HAP-1 (cell line): ENCODE data around the gene GPALPP1.
A peak's percentile ranks its signal among the peaks of the same experiment; 100 is the strongest.
"Not testable (repeated sequence)": the region's sequence is repeated elsewhere in the genome, so short reads cannot be mapped to it uniquely, and the experiment has no call there.

Experiments used
- DNase-seq, 2 experiments: peaks; one replicate each; pipeline ENCODE4 v3.0.0-alpha.2; 2016 to 2020; ENCODE audit warnings: low spot score in 2 of 2
- H3K27me3 ChIP-seq: fragments of 250-450 bp; sonication (Bioruptor Pico); 2 replicates; pipeline ENCODE4 v1.5.1; 2020; ENCODE audit warnings: low read depth, mild to moderate bottlenecking, moderate library complexity
- H3K36me3 ChIP-seq: fragments of 250-450 bp; sonication (Bioruptor Pico); replicated peaks from 2 replicates; pipeline ENCODE4 v1.5.1; 2020; ENCODE audit warnings: mild to moderate bottlenecking
- H3K4me1 ChIP-seq: fragments of 250-450 bp; sonication (Bioruptor Pico); 2 replicates; pipeline ENCODE4 v1.5.1; 2020; ENCODE audit warnings: mild to moderate bottlenecking
- H3K4me3 ChIP-seq: fragments of 250-450 bp; sonication (Bioruptor Pico); 2 replicates; pipeline ENCODE4 v1.5.1; 2020; ENCODE audit warnings: mild to moderate bottlenecking, moderate library complexity
- H3K9me3 ChIP-seq: fragments of 250-450 bp; sonication (Bioruptor Pico); 2 replicates; pipeline ENCODE4 v1.5.1; 2020; ENCODE audit warnings: mild to moderate bottlenecking, moderate library complexity
- in situ Hi-C: fragments of 300-500 bp; cut with MboI; formaldehyde crosslinking; loops from 3 replicates; pipeline ENCODE4 v1.14.3; 2020; ENCODE audit warnings: low sequenced_read_pairs, inconsistent platforms, mixed read lengths

Gene GPALPP1

DNA sequence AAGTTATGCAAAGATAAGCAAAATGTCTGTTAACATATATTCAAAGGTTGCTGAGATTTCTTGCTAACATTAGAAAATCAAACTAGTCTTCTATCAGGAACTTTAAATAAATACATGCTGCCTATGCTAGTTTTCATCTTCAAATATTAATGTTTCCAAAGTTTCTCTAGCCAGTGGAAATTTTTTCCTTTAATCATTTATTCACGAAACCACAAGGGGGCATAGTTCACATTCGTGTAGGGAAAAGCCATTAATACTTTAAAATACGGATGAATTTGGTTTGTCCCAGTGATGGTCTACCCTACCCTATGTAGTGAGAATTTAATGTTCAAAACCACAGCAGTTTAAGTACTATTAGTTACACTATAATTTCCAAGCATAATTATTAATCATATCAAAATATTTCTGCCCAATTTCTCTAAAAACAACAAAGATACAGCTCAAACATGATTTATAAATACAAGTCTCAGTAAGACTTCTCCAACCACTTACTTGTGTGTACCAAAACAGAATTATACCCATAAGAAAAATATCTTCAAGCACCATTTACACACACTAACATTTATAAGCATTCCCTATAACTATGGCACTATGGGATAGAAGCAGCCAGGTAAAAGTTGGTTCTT, 16.3 kb upstream of the GPALPP1 start:
- DNase-seq: peak in 1 of 2 experiments; percentile 36
- Histone ChIP-seq H3K4me3 (no peak overlapping the region), H3K4me1 (peaks cover 10% of the 10 kb centered on the region), H3K9me3 (no peaks in the 10 kb centered on the region), H3K36me3 (peaks cover 26% of the 10 kb centered on the region), H3K27me3 (no peaks in the 10 kb centered on the region)
- in situ Hi-C loops: loop anchor here (10.0 kb wide), 1 partner anchor 488 kb away; no protein-coding TSS in a partner anchor

DNA sequence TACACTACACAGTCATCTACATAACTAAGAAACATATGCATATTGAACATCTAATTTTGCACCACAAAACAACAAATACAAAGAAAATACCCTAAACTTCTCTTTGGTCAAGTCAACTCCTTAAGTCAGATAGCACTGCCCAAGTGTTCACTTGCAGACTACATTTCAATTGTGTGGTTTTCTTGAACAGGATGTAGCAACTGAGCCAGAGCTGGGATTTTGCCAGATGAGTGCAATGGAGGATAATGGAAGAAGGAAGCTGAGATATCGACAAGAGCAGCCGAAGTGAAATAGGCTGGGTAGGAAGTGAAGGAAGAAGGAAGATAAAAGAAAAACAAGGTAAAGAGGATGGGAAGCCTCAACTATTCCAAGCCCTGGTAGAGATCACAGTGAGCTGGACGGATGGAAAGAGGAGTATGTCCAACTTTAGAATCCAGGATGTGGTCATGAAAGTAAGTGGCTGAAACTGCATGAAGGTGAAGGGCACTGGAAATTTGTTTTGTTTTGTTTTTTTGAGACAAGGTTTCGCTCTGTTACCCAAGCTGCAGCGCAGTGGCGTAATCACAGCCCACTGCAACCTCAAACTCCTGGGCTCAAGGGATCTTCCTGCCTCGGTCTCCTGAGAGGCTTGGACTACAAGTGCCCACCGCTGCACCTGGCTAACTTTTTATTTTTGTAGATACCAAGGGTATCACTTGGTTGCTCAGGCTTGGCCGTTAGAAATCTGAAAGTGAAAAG, 15.1 kb upstream of the GPALPP1 start:
- in situ Hi-C loops: loop anchor here (10.0 kb wide), 1 partner anchor 489 kb away; no protein-coding TSS in a partner anchor
- no peak for DNase-seq

DNA sequence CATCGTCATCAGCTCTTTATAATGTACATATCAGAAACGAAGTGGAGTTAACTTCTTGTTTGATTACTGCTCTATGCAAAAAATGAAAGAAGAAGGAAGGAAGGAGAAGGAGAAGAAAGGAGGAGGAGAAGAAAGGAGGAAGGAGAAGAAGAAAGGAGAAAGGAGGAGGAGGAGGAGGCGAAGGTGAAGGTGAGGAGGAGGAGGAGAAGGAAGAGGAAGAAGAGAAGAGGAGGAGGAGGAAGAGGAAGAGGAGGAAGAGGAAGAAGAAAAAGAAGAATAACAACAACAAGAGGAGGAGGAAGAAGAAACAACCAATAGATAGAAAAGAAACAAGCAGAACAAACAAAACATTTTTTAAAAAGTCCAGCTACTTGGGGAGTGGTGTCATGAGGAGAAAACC, 13.1 kb upstream of the GPALPP1 start:
- no peak for DNase-seq
- H3K9me3 ChIP-seq: no peaks in the 10 kb centered on the region
- peaks cover 7% of the 10 kb centered on the region for H3K4me1 ChIP-seq
- no peaks in the 10 kb centered on the region for H3K27me3 ChIP-seq
- in situ Hi-C loops: loop anchor here (10.0 kb wide), 1 partner anchor 491 kb away; no protein-coding TSS in a partner anchor
- no peak overlapping the region for H3K4me3 ChIP-seq
- peaks cover 50% of the 10 kb centered on the region for H3K36me3 ChIP-seq

More for the DNA sequence above, 15.1 kb upstream of the GPALPP1 start:
- H3K4me3 ChIP-seq: no peak overlapping the region
- H3K36me3 ChIP-seq: peaks cover 37% of the 10 kb centered on the region
- H3K27me3 ChIP-seq: no peaks in the 10 kb centered on the region
- H3K9me3 ChIP-seq: no peaks in the 10 kb centered on the region
- peaks cover 10% of the 10 kb centered on the region for H3K4me1 ChIP-seq

DNA sequence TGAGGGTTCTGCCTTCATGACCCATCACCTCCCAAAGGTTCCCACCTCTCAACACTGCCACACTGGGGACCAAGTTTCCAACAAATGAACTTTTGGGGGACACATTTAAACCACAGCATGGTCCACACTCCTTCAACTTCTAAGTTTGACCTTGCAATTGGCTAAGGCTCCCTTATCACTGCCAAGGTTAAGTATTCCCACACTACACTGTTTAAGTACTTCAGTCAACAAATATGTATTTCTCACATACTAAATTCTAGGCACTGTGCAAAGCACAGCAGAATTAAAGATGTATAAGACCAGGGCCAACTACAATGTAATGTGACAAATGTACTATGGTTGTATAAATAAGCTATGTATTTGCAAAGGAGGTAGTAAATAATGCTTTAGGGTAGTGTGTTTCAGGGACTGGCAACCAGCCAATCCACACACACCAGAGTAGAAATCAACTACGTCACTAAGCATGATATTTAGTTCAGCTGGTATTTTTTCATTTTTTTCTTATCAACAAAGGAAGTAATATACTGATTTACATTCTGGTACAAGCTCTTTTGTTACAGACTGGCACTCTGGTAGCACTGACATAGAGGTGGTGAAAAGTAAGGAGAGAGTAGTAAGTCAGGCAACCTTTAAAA, 12.3 kb upstream of the GPALPP1 start:
- no peak for DNase-seq
- H3K4me1 ChIP-seq: peaks cover under 1% of the 10 kb centered on the region
- H3K27me3 ChIP-seq: no peaks in the 10 kb centered on the region
- in situ Hi-C loops: loop anchor here (10.0 kb wide), 1 partner anchor 492 kb away; no protein-coding TSS in a partner anchor
- H3K36me3 ChIP-seq: peaks cover 50% of the 10 kb centered on the region
- no peaks in the 10 kb centered on the region for H3K9me3 ChIP-seq
- no peak overlapping the region for H3K4me3 ChIP-seq

DNA sequence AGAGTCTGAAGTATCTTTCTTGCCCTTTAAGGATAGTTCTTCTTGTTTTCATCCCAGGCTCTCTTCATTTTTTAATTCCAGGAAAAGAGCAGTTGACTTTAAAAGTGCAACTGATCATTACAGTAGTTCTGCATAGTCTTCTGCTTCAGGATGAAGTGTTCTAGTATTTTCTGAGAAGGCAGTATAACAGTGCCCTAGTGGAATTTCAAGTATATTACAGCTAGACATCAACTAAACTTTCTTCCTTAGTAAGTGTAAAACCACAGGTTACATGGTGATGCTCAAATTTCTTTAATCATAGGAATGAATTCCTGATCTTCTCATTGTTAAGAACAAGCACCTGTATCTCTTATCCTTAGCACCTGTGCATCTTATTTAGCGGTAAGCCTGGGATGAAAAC, 11.0 kb upstream of the GPALPP1 start:
- Histone ChIP-seq H3K36me3 (peaks cover 50% of the 10 kb centered on the region), H3K27me3 (no peaks in the 10 kb centered on the region), H3K4me1 (no peaks in the 10 kb centered on the region), H3K9me3 (no peaks in the 10 kb centered on the region), H3K4me3 (no peak overlapping the region)
- DNase-seq: no peak
- in situ Hi-C loops: loop anchor here (10.0 kb wide), 1 partner anchor 494 kb away; no protein-coding TSS in a partner anchor

DNA sequence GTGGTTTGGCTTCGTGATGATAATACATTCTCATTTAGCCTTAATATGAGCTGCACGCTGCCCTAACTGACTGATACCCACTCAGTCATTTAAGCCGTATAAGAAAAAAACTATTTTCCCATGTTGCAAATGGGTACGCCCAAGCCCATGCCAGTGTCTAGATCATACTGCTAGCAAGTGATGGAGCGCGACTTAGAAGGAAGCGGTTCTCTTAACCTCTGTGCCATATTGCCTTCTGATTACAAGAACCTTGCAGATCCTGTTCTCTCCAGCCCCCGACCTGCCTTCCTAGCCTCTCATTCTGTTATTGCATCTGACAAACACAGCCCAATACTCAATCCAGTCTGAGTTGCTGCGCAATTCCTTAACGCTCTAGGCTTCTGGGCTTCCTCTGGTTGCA, 603 bp downstream of the GPALPP1 start:
- H3K27me3 ChIP-seq: no peaks in the 10 kb centered on the region
- DNase-seq: no peak
- no peaks in the 10 kb centered on the region for H3K9me3 ChIP-seq
- in situ Hi-C loops: no loop called here
- peaks cover 9% of the 10 kb centered on the region for H3K4me1 ChIP-seq
- H3K36me3 ChIP-seq: peaks cover 7% of the 10 kb centered on the region
- H3K4me3 ChIP-seq: peak overlapping the region; percentile 94

DNA sequence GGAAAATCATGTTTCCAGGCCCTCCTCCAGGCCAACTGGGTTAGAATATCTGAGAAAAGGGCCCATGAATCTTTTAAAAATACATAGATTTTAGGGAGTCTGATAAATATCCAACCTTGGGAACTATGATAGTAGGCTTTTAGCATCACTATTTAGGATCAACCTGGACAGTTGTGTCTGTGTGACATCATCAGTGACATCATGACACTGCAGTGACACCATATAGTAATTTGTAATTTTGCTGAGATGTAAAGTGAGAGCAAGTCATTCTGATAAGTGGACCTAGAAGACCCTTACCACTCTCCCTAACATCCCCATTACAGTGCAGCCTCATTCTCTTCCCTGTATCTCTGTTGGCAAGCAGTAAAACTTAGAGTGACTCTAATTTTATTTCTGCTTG, 14.1 kb downstream of the GPALPP1 start:
- no peaks in the 10 kb centered on the region for H3K4me1 ChIP-seq
- no peaks in the 10 kb centered on the region for H3K27me3 ChIP-seq
- H3K4me3 ChIP-seq: no peak overlapping the region
- in situ Hi-C loops: no loop called here
- no peaks in the 10 kb centered on the region for H3K9me3 ChIP-seq
- peaks cover 23% of the 10 kb centered on the region for H3K36me3 ChIP-seq
- DNase-seq: no peak

DNA sequence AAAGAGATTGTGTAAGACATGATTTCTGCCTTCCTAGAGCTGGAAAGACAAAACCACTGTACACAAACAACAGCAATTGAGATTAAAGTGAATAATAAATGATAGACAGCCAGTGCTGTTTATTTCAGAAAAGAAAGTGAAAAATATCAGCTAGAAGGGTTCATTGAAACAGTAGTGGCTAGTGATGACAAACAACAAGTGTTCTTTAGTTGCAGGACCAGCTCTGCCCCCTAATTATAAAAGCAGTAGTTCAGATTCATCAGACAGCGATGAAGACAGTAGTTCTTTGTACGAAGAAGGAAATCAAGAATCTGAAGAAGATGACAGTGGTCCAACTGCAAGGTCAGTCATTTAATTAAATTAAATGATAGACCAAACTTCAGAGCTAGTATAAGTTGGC, 14.8 kb downstream of the GPALPP1 start:
- Histone ChIP-seq H3K27me3 (no peaks in the 10 kb centered on the region), H3K36me3 (peaks cover 29% of the 10 kb centered on the region), H3K4me1 (no peaks in the 10 kb centered on the region), H3K9me3 (no peaks in the 10 kb centered on the region), H3K4me3 (no peak overlapping the region)
- DNase-seq: no peak
- in situ Hi-C loops: no loop called here

DNA sequence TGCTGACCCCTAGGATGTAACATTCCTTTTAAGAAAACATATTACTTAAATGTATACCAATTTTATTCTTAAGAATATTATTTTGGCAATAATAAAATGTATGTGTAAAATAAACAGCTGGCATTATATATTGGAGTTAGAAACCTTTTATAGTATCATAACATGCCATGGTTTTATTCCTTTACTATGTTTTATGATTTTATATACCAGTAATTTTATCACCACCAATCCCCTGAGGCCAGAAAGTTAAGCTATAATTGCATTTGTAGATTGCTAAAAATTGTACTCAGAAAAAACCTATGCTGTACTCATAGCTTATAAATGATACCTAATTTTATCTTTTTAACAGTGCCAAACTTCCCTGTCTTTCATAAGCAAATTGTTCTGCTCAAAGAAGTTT, 17.9 kb downstream of the GPALPP1 start:
- Histone ChIP-seq H3K4me1 (no peaks in the 10 kb centered on the region), H3K36me3 (peaks cover 42% of the 10 kb centered on the region), H3K27me3 (no peaks in the 10 kb centered on the region), H3K9me3 (no peaks in the 10 kb centered on the region), H3K4me3 (no peak overlapping the region)
- in situ Hi-C loops: no loop called here
- DNase-seq: no peak

DNA sequence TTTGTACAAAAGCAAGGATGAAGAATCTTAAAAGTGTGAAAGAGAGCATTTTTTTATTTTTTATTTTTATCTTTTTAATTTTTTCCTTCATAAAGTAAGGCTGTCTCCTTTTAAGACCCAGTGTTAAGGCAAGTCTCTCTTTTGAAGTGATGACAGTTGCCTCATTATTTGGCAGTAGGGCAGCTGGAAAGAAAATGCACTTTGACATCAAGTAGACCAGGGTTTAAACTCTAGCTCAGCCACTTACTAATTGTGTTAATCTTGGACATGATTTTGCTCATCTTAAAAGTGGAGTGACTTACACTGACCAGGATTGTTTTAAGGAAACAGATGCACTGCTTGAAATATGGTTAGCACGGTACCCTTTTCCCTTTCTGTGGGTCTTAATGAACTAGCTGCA, 18.5 kb downstream of the GPALPP1 start:
- Histone ChIP-seq H3K4me1 (no peaks in the 10 kb centered on the region), H3K4me3 (no peak overlapping the region), H3K36me3 (peaks cover 36% of the 10 kb centered on the region), H3K9me3 (no peaks in the 10 kb centered on the region), H3K27me3 (no peaks in the 10 kb centered on the region)
- in situ Hi-C loops: no loop called here
- no peak for DNase-seq

DNA sequence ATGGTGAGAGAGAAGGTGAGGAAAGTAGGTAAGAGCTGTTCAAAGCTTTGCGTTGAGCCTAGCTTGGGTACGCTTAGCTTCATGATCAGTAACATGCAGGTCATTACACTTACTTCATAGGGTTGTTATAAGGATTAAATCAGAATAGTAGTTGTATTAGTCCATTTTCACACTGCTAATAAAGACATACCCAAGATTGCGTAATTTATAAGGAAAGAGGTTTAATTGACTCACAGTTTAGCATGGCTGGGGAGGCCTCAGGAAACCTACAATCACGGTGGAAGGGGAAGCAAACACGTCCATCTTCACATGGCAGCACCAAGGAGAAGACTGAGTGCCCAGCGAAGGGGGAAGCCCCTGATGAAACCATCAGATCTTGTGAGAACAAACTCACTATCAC, 21.9 kb downstream of the GPALPP1 start:
- Histone ChIP-seq H3K4me1 (no peaks in the 10 kb centered on the region), H3K36me3 (peaks cover 47% of the 10 kb centered on the region), H3K4me3 (no peak overlapping the region), H3K9me3 (no peaks in the 10 kb centered on the region), H3K27me3 (no peaks in the 10 kb centered on the region)
- in situ Hi-C loops: no loop called here
- no peak for DNase-seq

DNA sequence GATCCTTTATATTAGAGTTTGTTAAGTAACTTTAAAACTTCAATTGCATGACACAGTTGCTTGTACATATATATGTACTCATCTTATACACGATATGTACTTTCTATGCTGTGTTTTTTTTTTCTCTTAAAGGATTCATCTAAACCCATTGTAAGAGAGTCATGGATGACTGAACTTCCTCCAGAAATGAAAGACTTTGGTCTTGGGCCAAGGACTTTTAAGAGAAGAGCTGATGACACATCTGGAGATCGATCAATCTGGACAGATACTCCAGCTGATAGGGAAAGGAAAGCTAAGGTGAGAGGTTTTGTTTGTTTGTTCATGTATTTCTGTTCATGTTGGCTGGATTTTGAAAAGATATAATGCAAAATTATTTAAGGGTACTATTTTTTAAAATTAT, 26.0 kb downstream of the GPALPP1 start:
- no peak overlapping the region for H3K4me3 ChIP-seq
- H3K9me3 ChIP-seq: no peaks in the 10 kb centered on the region
- in situ Hi-C loops: no loop called here
- H3K4me1 ChIP-seq: no peaks in the 10 kb centered on the region
- peaks cover 36% of the 10 kb centered on the region for H3K36me3 ChIP-seq
- DNase-seq: no peak
- H3K27me3 ChIP-seq: no peaks in the 10 kb centered on the region

DNA sequence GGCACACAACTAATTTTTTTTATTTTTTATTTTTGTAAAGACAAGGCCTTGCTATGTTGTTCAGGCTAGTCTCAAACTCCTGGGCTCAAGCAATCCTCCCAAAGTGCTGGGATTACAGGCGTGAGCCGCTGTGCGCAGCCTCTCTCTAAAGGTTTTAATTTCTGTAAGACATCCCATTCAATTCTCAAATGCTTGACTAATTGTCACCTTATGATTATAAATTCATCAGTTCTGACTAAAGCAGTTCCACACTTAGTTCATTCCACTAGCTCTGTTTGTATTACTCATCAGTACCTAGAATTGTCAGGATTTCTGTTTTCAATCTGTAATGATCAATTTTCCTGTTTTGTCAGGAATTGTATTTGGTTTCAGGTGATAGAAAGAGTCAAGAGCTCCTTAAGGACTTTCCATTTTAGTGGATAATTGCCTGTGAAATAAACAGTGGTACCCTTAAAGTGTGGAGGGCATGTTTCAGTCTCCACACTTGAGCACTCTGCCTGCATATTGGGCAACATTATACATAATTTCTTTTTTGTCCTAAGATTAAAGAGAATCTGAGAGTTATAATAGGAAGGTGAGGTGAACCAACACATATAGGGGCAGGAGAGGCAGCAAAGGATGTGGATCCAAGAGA, 27.6 kb downstream of the GPALPP1 start:
- H3K36me3 ChIP-seq: peaks cover 40% of the 10 kb centered on the region
- H3K4me3 ChIP-seq: no peak overlapping the region

DNA sequence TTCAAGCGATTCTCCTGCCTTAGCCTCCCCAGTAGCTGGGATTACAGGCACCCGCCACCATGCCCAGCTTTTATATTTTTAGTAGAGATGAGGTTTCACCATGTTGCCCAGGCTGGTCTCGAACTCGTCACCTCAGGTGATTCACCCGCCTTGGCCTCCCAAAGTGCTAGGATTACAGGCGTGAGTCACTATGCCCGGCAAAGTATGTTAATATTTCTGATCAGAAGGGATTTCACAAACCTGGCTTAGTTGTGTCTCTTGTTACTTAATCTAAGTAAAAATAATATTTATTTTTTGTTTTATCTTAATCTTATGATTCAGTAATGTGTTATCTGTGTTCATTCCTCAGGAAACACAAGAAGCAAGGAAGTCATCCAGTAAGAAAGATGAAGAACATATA, 30.6 kb downstream of the GPALPP1 start:
- in situ Hi-C loops: not testable (repeated sequence)

More for the DNA sequence above, 27.6 kb downstream of the GPALPP1 start:
- Histone ChIP-seq H3K4me1 (no peaks in the 10 kb centered on the region), H3K9me3 (no peaks in the 10 kb centered on the region), H3K27me3 (no peaks in the 10 kb centered on the region)
- DNase-seq: no peak
- in situ Hi-C loops: no loop called here

More for the DNA sequence above, 30.6 kb downstream of the GPALPP1 start:
- H3K4me3 ChIP-seq, H3K27me3 ChIP-seq, DNase-seq, H3K9me3 ChIP-seq, H3K4me1 ChIP-seq: not testable (repeated sequence)
- peaks cover 41% of the 10 kb centered on the region for H3K36me3 ChIP-seq
